Measurements from ENCODE around the gene TTC28.
"Not testable (repeated sequence)": the region's sequence is repeated elsewhere in the genome, so short reads cannot be mapped to it uniquely, and the experiment has no call there.

The TTC28 gene

DNA sequence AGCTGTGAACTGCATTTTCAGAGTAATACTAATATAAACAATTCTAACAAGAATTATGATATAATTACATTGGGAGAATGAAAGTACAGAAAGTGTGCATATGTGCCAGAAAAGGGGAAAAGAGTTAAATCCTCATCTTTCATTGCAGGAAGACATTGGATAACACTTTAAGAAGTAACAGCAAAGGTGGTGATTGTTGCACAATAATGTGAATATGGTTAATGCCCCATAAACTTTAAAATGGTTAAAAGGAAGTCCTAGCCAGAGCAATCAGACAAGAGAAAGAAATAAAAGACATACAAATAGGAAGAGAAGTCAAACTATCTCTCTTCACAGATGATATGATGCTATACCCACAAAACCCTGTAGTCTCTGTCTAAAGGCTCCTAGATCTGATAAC is 111.5 kb downstream of the TTC28 start:
- H3K27ac ChIP-seq: no peak overlapping the region
- DNase-seq (ENCODE audit: low read depth, low spot score): no peak

DNA sequence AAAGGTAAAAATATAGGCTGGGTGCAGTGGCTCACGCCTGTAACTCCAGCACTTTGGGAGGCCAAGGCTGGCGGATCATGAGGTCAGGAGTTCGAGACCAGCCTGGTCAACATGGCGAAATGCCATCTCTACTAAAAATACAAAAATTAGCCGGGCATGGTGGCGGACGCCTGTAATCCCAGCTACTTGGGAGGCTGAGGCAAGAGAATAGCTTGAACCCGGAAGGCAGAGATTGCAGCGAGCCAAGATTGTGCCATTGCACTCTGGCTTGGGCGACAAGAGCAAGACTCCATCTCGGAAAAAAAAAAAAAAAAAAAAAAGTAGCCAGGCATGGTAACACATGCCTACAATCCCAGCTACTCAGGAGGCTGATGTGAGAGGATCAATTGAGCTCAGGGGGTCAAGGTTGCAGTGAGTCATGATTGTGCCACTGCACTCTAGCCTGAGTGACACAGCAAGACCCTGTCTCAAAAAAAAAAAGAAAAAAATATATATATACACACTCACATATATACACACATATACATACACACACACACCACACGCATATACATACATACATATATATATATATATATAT is 112.6 kb downstream of the TTC28 start:
- DNase-seq (ENCODE audit: low read depth, low spot score); H3K27ac ChIP-seq: not testable (repeated sequence)

DNA sequence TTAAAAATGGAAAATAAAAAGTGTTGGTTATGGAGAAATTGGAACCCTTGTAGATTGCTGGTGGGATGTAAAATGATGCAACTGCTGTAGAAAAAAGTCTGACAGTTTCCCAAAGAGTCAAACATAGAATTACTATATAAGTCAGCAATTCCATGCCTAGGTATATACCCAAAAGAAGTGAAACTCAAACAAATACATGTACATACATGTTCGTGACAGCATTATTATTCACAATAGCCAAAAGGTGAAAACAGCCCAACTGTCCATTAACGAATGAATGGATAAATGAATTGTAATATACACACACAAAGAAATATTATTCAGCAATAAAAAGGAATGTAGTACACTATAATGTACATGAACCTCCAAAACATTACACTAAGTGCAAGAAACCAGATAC is 116.0 kb downstream of the TTC28 start:
- no peak for DNase-seq (ENCODE audit: low read depth, low spot score)
- peak overlapping the region; percentile 55 for H3K27ac ChIP-seq

DNA sequence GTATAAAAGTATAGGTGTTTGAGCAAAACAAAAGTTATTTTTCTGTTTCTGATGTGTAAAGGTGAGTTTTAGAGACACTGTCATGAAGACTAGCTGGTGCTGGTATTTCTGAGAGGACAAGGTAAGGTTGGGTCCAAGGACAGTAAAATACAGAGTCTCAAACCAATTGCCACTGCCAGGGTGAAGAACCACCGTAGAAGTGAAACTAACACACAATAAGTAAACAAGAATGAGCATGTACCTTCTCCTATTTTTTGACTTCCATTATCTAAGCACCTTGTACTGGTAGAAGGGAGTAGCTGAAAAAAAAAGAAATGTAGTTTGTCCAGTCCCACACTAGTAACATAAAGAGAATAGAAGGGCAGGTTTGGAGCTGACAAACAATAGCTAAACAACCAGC is 117.3 kb downstream of the TTC28 start:
- no peak overlapping the region for H3K27ac ChIP-seq
- DNase-seq (ENCODE audit: low read depth, low spot score): no peak

DNA sequence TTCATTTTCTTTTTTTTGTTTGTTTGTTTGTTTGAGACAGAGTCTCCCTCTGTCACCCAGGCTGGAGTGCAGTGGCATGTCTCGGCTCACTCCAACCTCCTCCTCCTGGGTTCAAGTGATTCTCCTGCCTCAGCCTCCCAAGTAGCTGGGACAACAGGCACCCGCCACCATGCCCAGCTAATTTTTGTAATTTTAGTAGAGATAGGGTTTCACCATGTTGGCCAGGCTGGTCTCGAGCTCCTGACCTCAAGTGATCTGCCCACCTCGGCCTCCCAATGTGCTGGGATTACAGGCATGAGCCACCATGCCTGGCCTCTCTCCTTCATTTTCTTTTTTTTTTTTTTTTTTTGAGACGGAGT is 118.9 kb downstream of the TTC28 start:
- not testable (repeated sequence) for DNase-seq (ENCODE audit: low read depth, low spot score)
- H3K27ac ChIP-seq: peak overlapping the region; percentile 58

DNA sequence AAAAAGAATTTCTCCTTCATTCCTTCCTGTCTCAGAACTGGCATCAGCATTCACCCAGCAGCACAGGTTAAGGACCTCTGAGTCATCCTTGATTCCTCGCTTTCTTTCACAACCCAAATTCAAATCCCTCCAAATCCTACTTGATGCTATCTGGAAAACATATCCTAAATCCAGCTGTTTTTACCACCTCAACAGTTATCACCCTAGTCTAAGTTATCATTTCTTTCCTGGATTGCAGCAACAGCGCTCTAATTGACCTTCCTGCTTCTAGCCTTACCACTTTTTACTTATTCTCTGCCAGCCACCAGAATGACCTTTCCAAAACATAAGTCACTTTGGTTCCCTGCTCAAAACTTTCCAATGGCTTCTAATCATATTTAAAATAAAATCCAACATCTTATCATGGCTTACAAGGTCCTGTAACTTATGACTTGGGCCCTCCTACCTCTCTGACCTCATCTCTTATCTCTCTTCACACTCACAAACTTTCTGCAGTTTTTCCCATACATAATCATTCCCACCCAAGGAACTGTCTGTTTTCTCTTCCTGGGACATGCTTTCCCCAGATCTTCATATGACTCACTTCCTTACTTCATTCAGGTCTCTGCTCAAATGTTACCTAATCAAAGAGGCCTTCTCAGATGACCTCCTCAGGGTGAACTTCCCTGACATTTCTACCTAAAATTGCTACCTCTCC is 119.4 kb downstream of the TTC28 start:
- peak overlapping the region; percentile 58 for H3K27ac ChIP-seq
- DNase-seq (ENCODE audit: low read depth, low spot score): no peak

DNA sequence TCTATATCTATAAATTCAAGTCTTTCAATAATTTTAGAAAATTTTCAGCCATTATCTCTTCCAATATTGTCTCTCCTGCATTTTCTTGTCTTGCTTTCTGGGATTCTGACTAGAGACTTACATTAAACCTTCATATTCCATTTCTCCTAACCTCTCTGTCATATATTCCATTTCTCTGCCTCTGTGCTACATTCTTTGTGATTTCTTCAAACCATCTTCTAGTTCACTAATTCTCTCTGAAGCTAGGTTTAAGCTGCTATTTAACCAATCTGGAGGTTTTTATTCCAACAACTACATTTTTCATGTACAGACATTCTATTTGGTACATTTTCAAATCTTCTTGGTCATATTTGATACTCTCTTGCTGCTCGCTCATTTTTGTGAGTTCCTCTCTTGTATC is 122.5 kb downstream of the TTC28 start:
- DNase-seq (ENCODE audit: low read depth, low spot score): no peak
- H3K27ac ChIP-seq: no peak overlapping the region

DNA sequence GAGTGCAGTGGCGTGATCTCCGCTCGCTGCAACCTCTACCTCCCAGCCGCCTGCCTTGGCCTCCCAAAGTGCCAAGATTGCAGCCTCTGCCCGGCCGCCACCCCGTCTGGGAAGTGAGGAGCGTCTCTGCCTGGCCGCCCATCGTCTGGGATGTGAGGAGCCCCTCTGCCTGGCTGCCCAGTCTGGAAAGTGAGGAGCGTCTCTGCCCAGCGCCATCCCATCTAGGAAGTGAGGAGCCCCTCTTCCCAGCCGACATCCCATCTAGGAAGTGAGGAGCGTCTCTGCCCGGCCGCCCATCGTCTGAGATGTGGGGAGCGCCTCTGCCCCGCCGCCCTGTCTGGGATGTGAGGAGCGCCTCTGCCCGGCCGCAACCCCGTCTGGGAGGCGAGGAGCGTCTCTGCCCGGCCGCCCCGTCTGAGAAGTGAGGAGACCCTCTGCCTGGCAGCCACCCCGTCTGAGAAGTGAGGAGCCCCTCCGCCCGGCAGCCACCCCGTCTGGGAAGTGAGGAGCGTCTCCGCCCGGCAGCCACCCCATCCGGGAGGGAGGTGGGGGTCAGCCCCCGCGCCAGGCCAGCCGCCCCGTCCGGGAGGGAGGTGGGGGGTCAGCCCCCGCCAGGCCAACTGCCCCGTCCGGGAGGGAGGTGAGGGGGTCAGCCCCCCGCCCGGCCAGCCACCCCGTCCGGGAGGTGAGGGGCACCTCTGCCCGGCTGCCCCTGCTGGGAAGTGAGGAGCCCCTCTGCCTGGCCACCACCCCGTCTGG is 126.4 kb downstream of the TTC28 start:
- H3K27ac ChIP-seq; DNase-seq (ENCODE audit: low read depth, low spot score): not testable (repeated sequence)

DNA sequence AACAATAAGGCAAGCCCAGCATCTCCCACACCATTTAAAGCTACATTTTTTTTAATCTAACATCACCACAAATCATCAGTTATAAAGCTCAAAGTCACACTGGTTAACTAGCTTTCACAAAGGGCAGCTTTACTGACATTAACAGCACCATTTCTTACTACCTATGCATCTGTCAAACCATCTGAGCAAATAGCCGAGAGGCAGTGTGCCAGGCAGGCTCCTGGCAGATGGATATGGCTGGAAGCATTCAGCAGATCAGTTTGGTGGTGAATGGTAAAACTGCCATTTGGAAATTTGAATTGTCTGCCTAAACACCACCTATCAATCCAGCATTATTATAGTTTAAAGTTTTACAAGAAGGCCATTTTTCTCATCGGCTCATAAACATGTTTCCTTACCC is 131.2 kb downstream of the TTC28 start:
- H3K27ac ChIP-seq: no peak overlapping the region
- no peak for DNase-seq (ENCODE audit: low read depth, low spot score)

DNA sequence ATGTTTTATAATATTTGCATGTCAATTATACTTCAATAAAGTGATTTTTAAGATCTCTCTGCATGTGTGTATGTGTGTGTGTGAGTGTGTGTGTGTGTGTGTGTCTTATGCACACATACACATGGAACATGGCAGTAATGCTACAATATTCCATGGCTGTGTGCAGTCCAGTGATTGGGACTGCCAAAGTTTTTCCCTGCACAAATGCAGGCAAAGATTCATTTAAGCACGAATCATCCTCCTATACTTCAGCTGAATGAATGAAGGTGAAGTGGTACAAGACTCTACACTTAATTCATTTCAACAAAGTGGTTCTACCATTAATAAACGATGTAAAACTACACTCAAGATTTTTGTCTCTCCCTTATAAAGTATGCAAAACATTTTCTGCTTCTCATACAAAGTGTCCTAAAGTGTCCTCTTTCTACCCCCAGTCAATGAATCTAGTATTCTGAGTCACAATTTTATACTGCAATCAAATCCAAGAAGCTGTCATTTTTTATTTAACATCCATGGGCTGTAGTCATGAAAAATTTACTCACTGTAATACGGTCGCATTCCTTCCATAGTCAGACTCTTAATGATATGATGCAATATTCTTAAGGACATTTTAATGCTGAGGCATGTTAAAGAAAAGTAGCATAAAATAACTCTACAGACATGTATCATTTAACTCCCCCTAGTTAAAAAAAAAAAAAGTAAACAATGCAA is 132.4 kb downstream of the TTC28 start:
- DNase-seq (ENCODE audit: low read depth, low spot score): no peak

DNA sequence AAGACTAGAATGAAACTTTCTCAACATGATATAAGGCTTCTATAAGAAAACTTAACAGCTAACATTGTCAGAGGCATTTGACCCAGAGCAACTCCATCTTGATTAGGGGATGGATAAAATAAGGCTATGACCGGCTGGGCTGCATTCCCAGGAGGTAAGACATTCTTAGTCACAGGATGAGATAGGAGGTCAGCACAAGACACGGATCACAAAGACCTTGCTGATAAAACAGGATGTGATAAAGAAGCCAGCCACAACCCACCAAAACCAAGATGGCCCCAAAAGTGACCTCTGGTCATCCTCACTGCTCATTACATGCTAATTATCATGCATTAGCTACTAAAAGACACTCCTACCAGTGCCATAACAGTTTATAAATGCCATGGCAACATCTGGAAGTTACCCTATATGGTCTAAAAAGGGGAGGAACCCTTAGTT is 135.2 kb downstream of the TTC28 start:
- H3K27ac ChIP-seq: no peak overlapping the region
- no peak for DNase-seq (ENCODE audit: low read depth, low spot score)

More for the DNA sequence above, 132.4 kb downstream of the TTC28 start:
- H3K27ac ChIP-seq: peak overlapping the region; percentile 18

DNA sequence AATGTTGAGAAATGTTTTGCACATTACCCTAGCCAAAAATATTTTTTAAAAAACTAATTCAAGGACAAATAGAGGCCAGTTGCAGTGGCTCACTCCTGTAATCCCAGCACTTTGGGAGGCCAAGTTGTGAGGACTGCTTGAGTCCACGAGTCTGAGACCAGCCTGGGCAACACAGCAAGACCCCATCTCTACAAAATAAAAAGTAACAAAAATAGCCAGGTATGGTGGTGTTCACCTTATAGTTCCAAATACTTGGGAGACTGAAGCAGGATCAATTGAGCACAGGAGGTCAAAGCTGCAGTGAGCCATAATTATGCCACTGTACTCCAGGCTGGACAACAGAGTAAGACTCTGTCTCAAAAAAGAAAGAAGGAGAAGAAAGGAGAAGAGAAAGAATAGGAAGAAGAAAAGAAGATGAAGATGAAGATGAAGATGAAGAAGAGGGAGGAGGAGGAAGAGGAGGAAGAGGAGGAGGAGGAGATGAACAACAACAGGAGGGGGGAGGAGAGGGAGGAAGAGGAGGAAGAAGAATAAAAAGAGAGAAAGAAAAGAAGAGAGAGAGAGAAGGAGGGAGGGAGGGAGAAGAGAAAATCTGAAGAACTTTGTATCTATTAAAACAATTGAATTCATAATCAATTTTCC is 136.5 kb downstream of the TTC28 start:
- no peak overlapping the region for H3K27ac ChIP-seq
- DNase-seq (ENCODE audit: low read depth, low spot score): no peak

DNA sequence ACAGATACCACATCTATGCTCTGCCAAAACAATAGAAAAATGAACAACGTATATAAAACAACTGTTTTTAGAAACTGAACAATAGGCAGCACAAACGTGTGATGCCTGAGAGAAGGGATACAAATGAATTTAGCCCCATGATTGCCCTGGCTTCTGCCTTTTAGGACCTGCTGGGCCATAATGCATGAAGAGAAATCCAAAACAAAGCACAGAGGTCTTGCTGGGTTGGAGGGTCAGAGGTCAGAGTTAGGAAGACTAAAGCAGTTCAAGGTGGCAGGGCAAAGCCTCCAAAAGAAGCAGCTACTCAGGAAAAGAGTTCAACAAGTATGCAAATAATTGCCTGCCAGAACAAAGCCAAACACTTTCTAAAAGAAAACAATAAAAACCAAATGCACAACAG is 138.5 kb downstream of the TTC28 start:
- no peak overlapping the region for H3K27ac ChIP-seq
- no peak for DNase-seq (ENCODE audit: low read depth, low spot score)

DNA sequence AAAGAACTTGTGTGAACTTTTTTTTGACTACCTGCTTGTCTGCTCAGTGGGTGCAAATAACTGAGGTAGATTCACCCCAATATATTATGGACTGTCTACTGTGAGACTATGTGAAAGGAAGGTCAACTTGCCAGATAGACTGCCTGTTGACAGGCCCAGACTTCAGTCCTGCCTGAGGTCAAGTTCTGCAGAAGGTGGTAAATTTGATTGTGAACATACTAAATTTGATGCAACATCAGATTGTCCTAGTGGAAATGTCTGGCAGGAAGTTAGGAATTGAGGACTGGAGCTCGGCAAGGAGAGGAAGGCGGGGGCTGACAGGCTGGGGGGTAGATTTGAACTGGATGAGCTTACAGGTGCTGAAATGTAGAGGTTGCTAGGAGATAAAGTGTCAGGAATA is 140.7 kb downstream of the TTC28 start:
- no peak for DNase-seq (ENCODE audit: low read depth, low spot score)
- no peak overlapping the region for H3K27ac ChIP-seq

DNA sequence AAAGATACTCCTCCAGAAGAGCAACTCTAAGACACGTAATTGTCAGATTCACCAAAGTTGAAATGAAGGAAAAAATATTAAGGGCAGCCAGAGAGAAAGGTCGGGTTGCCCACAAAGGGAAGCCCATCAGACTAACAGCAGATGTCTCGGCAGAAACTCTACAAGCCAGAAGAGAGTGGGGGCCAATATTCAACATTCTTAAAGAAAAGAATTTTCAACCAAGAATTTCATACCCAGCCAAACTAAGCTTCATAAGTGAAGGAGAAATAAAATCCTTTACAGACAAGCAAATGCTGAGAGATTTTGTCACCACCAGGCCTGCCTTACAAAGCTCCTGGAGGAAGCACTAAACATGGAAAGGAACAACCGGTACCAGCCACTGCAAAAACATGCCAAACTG is 149.1 kb downstream of the TTC28 start:
- DNase-seq (ENCODE audit: low read depth, low spot score); H3K27ac ChIP-seq: not testable (repeated sequence)

DNA sequence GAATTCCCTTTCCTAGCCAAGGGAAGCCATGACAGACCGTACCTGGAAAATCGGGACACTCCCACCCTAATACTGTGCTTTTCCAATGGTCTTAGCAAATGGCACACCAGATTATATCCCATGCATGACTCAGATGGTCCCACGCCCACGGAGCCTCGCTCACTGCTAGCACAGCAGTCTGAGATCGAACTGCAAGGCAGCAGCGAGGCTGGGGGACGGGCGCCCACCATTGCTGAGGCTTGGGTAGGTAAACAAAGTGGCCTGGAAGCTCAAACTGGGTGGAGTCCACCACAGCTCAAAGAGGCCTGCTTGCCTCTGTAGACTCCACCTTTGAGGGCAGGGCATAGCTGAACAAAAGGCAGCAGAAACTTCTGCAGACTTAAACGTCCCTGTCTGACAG is 150.5 kb downstream of the TTC28 start:
- DNase-seq (ENCODE audit: low read depth, low spot score); H3K27ac ChIP-seq: not testable (repeated sequence)

DNA sequence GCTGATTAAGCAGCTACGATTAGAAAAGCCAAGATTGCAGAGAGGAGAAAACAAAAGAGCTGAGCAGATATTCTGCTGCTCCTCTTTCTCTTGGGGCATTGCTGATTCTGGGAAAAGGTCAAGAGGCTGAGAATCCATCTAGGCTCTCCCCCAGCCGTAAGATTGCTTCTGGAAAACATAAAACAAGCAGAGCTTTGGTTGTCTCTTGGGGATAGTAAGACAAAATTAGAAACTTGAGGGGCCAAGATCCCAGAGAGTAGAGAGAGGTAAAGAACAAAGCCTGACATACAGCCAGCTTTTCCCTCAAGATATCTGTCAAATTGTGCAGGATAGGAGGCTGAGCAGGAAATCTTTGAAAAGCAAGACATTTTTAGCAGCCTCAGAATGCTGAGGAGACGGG is 158.2 kb downstream of the TTC28 start:
- H3K27ac ChIP-seq: no peak overlapping the region
- DNase-seq (ENCODE audit: low read depth, low spot score): no peak

DNA sequence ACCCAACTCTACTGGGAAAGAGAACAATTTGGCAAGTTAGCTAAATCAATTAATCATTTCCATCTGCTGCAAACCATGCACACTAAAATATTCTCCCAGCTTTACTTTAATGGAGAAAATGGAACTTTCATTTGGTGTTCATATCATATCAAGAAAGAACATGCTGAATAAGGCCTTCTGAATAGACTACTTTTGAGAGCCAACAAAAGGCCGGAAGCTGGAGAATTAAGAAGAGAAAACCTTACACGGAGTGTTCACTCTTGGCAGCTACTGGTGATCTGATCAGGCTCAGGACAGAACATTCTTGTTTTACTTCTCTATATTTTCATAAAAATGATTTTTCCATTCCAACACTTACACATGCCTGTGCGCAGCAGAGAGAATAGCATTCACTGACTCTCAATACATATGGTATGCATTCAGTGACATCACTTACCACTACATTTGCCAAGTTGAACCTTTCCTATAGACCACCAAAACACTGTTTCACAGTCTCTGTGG is 165.3 kb downstream of the TTC28 start:
- no peak overlapping the region for H3K27ac ChIP-seq
- DNase-seq (ENCODE audit: low read depth, low spot score): no peak

DNA sequence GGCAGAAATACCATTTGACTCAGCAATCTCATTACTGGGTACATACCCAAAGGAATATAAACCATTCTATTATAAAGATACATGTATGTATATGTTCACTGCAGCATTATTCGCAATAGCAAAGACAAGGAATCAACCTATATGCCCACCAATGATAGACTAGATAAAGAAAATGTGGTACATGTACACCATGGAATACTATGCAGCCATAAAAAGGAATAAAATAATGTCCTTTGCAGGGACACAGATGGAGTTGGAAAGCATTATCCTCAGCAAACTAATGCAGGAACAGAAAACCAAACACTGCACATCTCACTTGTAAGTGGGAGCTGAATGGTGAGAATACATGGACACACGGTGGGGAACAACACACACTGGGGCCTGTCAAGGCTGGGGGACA is 167.3 kb downstream of the TTC28 start:
- not testable (repeated sequence) for DNase-seq (ENCODE audit: low read depth, low spot score); H3K27ac ChIP-seq

DNA sequence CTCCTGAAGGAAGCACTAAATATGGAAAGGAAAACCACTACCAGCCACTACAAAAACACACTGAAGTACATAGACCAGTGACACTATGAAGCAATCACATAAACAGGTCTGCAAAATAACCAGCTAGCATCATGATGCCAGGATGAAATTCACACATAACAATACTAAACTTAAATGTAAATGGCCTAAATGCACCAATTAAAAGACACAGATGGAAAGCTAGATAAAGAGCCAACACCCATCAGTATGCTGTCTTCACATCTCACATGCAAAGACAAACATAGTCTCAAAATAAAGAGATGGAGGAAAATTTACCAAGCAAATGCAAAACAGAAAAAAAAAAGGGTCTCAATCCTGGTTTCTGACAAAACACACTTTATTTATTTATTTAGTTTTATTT is 171.7 kb downstream of the TTC28 start:
- H3K27ac ChIP-seq: no peak overlapping the region
- DNase-seq (ENCODE audit: low read depth, low spot score): no peak
